Measurements from ENCODE around the gene NT5E.

NT5E gene

GRCh38 chr6:85472744-85473143 is 22.9 kb downstream of the NT5E start:
- H3K4me3 ChIP-seq (ENCODE audit: low read depth, low read length), result no peak overlapping the region
- no peak for DNase-seq (ENCODE audit: low read depth)
- TF ChIP-seq CTCF (IDR thresholded peaks at IDR 0.05; ENCODE audit: low read depth, low read length, missing control alignments), result no peak

DNA sequence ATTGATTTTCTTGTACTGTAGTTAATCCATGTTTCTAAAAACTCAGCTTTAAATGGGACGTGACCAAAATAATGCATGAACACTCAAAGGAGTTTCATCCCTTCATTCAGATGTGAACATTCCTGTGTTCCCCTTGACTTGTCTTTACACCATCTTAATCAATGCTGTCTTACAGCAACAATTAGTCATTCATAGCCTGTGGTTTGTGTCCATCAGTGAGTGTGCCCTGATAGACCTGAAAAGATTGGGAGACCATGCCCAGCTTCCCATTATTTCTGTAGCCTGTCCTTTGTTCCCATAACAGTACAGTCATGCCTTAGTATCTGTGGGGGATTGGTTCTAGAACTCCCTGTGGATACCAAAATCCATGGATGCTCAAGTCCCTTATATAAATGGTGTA is 23.9 kb downstream of the NT5E start:
- no peak for TF ChIP-seq CTCF (IDR thresholded peaks at IDR 0.05; ENCODE audit: low read depth, low read length, missing control alignments)

GRCh38 chr6:85476532-85476931 is 26.6 kb downstream of the NT5E start:
- no peak for DNase-seq (ENCODE audit: low read depth)
- TF ChIP-seq CTCF (IDR thresholded peaks at IDR 0.05; ENCODE audit: low read depth, low read length, missing control alignments), result no peak
- H3K4me3 ChIP-seq (ENCODE audit: low read depth, low read length), result no peak overlapping the region

More for the DNA sequence above, 23.9 kb downstream of the NT5E start:
- no peak overlapping the region for H3K4me3 ChIP-seq (ENCODE audit: low read depth, low read length)
- DNase-seq (ENCODE audit: low read depth), result no peak

- no peak for TF ChIP-seq CTCF (IDR thresholded peaks at IDR 0.05; ENCODE audit: low read depth, low read length, missing control alignments)
- no peak for DNase-seq (ENCODE audit: low read depth)
- H3K4me3 ChIP-seq (ENCODE audit: low read depth, low read length), result no peak overlapping the region
Observed at GRCh38 chr6:85479208-85479607, 29.3 kb downstream of the NT5E start.

DNA sequence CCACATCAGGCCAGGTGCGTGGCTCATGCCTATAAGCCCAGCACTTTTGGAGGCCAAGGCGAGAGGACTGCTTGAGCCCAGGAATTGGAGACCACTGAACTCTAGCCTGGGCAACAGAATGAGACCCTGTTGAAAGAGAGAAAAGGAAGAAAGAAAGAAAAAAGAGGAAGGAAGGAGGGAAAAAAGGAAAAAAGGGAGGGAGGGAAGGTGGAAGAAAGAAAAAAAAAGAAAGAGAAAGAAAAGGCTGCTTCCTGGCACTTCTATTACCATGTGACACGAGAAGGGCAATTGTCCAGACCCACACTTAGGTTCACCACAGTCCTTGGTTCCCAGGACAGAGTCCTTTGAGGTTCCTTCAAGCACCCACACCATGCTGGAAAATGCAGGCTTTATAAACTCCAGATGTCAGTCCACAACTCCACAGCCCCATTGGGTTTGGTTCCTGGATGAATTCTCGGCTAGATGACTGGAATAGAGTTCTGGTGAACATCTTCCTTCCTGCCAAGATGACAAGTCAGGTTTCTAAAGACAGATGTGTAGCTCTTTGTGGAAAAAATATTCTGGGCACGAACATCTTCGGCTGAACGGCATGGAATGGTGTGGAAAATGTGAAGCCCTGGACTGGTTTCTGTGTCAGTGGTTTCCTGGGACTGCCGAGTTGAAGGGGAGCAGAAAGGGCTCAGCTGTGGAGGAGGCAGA is 32.5 kb downstream of the NT5E start:
- H3K4me3 ChIP-seq (ENCODE audit: low read depth, low read length), result no peak overlapping the region
- DNase-seq (ENCODE audit: low read depth), result no peak
- TF ChIP-seq CTCF (IDR thresholded peaks at IDR 0.05; ENCODE audit: low read depth, low read length, missing control alignments), result no peak

GRCh38 chr6:85482905-85483700 is 33.2 kb downstream of the NT5E start:
- TF ChIP-seq CTCF (IDR thresholded peaks at IDR 0.05; ENCODE audit: low read depth, low read length, missing control alignments), result peak; percentile 99
- DNase-seq (ENCODE audit: low read depth), result no peak

More at GRCh38 chr6:85482905-85483700, 33.2 kb downstream of the NT5E start:
- H3K4me3 ChIP-seq (ENCODE audit: low read depth, low read length), result no peak overlapping the region
